ENCODE data around the gene SNRPB. TPM values are rescaled to one million over a fixed set of nuclear protein-coding genes. Genes with fewer than 3 reads are reported as not detected.

The SNRPB gene
- total and polyA plus RNA-seq, 2 donors from 2014 or later = 118 to 144 TPM

GRCh38 chr20:2451422-2451821 lies 19.2 kb downstream of the SNRPB start:
- no peaks in the 10 kb centered on the region for H3K36me3 ChIP-seq (ENCODE audit: control insufficient read depth in 2 of 3, insufficient read depth in 3 of 3, low read length in 3 of 3)
- intact Hi-C loops (cut with DNase I) = loop anchor here (5.0 kb wide), 1 partner anchor 244 kb away; no protein-coding TSS in a partner anchor
- no peak overlapping the region for H3K9ac ChIP-seq (ENCODE audit: low read length in 3 of 3)
- no peak for FAIRE-seq
- TF ChIP-seq CTCF (IDR thresholded peaks at IDR 0.05; ENCODE audit: borderline replicate concordance, extremely low read depth, insufficient read depth) = no peak
- no peaks in the 10 kb centered on the region for H3K27me3 ChIP-seq (ENCODE audit: control insufficient read depth, insufficient read depth, low read length)
- H3K4me3 ChIP-seq (ENCODE audit: low read length in 3 of 3) = no peak overlapping the region
- no peak for DNase-seq
- peaks cover 0 to 3% (median 0%) of the 10 kb centered on the region in 3 donors for H3K9me3 ChIP-seq (ENCODE audit: control insufficient read depth in 2 of 3, insufficient read depth in 1 of 3, low read length in 3 of 3)
- no peaks in the 10 kb centered on the region for H3K4me1 ChIP-seq (ENCODE audit: control insufficient read depth in 2 of 3, insufficient read depth in 2 of 3, low read depth in 1 of 3, low read length in 3 of 3)
- no peak overlapping the region for H3K27ac ChIP-seq (ENCODE audit: low read depth in 2 of 2, low read length in 2 of 2)

- Histone ChIP-seq H3K9ac (ENCODE audit: low read length in 3 of 3) (no peak overlapping the region), H3K27me3 (ENCODE audit: control insufficient read depth, insufficient read depth, low read length) (no peaks in the 10 kb centered on the region), H3K4me3 (ENCODE audit: low read length in 3 of 3) (no peak overlapping the region), H3K9me3 (ENCODE audit: control insufficient read depth in 2 of 3, insufficient read depth in 1 of 3, low read length in 3 of 3) (peaks cover 0 to 3% (median 0%) of the 10 kb centered on the region in 3 donors), H3K4me1 (ENCODE audit: control insufficient read depth in 2 of 3, insufficient read depth in 2 of 3, low read depth in 1 of 3, low read length in 3 of 3) (no peaks in the 10 kb centered on the region), H3K36me3 (ENCODE audit: control insufficient read depth in 2 of 3, insufficient read depth in 3 of 3, low read length in 3 of 3) (no peaks in the 10 kb centered on the region), H3K27ac (ENCODE audit: low read depth in 2 of 2, low read length in 2 of 2) (no peak overlapping the region)
- DNase-seq (no peak), FAIRE-seq (no peak)
- intact Hi-C loops (cut with DNase I) = no loop called here
- no peak for TF ChIP-seq CTCF (IDR thresholded peaks at IDR 0.05; ENCODE audit: borderline replicate concordance, extremely low read depth, insufficient read depth)
Observed at GRCh38 chr20:2449386-2449785, 21.2 kb downstream of the SNRPB start.

GRCh38 chr20:2446845-2447244 lies 23.7 kb downstream of the SNRPB start:
- H3K9ac ChIP-seq (ENCODE audit: low read length in 3 of 3) = no peak overlapping the region
- FAIRE-seq (no peak), DNase-seq (no peak)
- H3K27me3 ChIP-seq (ENCODE audit: control insufficient read depth, insufficient read depth, low read length) = no peaks in the 10 kb centered on the region
- no peak for TF ChIP-seq CTCF (IDR thresholded peaks at IDR 0.05; ENCODE audit: borderline replicate concordance, extremely low read depth, insufficient read depth)
- no peaks in the 10 kb centered on the region for H3K4me1 ChIP-seq (ENCODE audit: control insufficient read depth in 2 of 3, insufficient read depth in 2 of 3, low read depth in 1 of 3, low read length in 3 of 3)
- intact Hi-C loops (cut with DNase I) = no loop called here
- H3K9me3 ChIP-seq (ENCODE audit: control insufficient read depth in 2 of 3, insufficient read depth in 1 of 3, low read length in 3 of 3) = peaks cover 0 to 3% (median 0%) of the 10 kb centered on the region in 3 donors
- no peaks in the 10 kb centered on the region for H3K36me3 ChIP-seq (ENCODE audit: control insufficient read depth in 2 of 3, insufficient read depth in 3 of 3, low read length in 3 of 3)
- no peak overlapping the region for H3K4me3 ChIP-seq (ENCODE audit: low read length in 3 of 3)
- H3K27ac ChIP-seq (ENCODE audit: low read depth in 2 of 2, low read length in 2 of 2) = no peak overlapping the region

GRCh38 chr20:2431185-2431584 lies 39.4 kb downstream of the SNRPB start:
- H3K36me3 ChIP-seq (ENCODE audit: control insufficient read depth in 2 of 3, insufficient read depth in 3 of 3, low read length in 3 of 3) = no peaks in the 10 kb centered on the region
- TF ChIP-seq CTCF (IDR thresholded peaks at IDR 0.05; ENCODE audit: borderline replicate concordance, extremely low read depth, insufficient read depth) = no peak
- no peak overlapping the region for H3K4me3 ChIP-seq (ENCODE audit: low read length in 3 of 3)
- H3K4me1 ChIP-seq (ENCODE audit: control insufficient read depth in 2 of 3, insufficient read depth in 2 of 3, low read depth in 1 of 3, low read length in 3 of 3) = no peaks in the 10 kb centered on the region
- no peaks in the 10 kb centered on the region for H3K27me3 ChIP-seq (ENCODE audit: control insufficient read depth, insufficient read depth, low read length)
- intact Hi-C loops (cut with DNase I) = no loop called here
- H3K9me3 ChIP-seq (ENCODE audit: control insufficient read depth in 2 of 3, insufficient read depth in 1 of 3, low read length in 3 of 3) = no peaks in the 10 kb centered on the region
- H3K27ac ChIP-seq (ENCODE audit: low read depth in 2 of 2, low read length in 2 of 2) = no peak overlapping the region
- FAIRE-seq (no peak), DNase-seq (no peak)
- no peak overlapping the region for H3K9ac ChIP-seq (ENCODE audit: low read length in 3 of 3)

All from kidney (tissue), 14 donors.